ENCODE results near the gene CEBPG. TPM values are rescaled to one million over a fixed set of nuclear protein-coding genes. Genes with fewer than 3 reads are reported as not detected.

The CEBPG gene
- total RNA-seq, 4 donors from 2014 or later: 38.0 to 48.3 (median 43.1) TPM

DNA sequence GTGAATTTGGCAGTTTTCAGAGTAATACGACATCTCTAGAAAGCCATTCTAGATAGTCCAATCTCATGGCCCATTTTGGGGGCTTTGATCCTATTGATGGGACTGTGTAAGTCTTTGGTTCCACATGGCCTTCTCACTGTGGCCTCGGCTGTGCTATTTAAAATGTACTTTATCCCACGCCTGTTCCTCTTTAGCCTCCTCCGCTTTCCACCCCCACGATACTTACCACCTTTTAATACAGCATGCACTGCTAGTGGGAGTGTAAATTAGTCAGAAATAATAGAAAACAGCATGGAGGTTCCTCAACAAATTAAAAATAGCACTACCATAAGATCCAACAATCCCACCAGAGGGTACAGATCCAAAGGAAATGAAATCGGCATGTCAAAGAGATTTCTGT lies 28.3 kb upstream of the CEBPG start:
- intact Hi-C loops (cut with DNase I; ENCODE audit: low total_unique reads): no loop called here
- no peak for DNase-seq (ENCODE audit: low spot score in 2 of 2)
- no peak overlapping the region for H3K4me3 ChIP-seq (ENCODE audit: low read depth, poor library complexity, severe bottlenecking)
- 83 to 84% methylated on average over 6 of the region's 6 CpGs for WGBS, 2 donors
- TF ChIP-seq, protein P1, sequence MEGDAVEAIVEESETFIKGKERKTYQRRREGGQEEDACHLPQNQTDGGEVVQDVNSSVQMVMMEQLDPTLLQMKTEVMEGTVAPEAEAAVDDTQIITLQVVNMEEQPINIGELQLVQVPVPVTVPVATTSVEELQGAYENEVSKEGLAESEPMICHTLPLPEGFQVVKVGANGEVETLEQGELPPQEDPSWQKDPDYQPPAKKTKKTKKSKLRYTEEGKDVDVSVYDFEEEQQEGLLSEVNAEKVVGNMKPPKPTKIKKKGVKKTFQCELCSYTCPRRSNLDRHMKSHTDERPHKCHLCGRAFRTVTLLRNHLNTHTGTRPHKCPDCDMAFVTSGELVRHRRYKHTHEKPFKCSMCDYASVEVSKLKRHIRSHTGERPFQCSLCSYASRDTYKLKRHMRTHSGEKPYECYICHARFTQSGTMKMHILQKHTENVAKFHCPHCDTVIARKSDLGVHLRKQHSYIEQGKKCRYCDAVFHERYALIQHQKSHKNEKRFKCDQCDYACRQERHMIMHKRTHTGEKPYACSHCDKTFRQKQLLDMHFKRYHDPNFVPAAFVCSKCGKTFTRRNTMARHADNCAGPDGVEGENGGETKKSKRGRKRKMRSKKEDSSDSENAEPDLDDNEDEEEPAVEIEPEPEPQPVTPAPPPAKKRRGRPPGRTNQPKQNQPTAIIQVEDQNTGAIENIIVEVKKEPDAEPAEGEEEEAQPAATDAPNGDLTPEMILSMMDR (IDR thresholded peaks at IDR 0.05): no peak
- TF ChIP-seq POLR2A (IDR thresholded peaks at IDR 0.05): no peak

DNA sequence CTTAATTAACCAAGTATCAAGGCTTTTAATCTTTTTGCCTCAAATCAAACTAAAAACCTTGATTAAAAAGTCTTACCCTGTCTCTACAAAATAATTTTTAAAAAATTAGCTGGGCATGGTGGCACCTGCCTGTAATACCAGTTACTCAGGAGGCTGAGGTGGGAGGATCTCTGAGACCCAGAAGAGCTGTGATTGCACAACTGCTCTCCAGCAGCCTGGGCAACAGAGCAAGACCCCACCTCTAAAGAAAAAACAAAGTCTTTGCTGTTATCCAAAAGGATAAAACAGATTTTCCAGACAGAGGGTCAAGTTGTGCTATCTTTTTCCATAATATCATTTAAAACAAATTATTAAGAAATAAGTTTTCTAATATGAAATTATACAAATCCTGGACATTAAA lies 26.8 kb upstream of the CEBPG start:
- no peak for DNase-seq (ENCODE audit: low spot score in 2 of 2)
- intact Hi-C loops (cut with DNase I; ENCODE audit: low total_unique reads): no loop called here
- no peak for TF ChIP-seq POLR2A (IDR thresholded peaks at IDR 0.05)
- TF ChIP-seq, protein P1 (IDR thresholded peaks at IDR 0.05): no peak
- no peak overlapping the region for H3K4me3 ChIP-seq (ENCODE audit: low read depth, poor library complexity, severe bottlenecking)

DNA sequence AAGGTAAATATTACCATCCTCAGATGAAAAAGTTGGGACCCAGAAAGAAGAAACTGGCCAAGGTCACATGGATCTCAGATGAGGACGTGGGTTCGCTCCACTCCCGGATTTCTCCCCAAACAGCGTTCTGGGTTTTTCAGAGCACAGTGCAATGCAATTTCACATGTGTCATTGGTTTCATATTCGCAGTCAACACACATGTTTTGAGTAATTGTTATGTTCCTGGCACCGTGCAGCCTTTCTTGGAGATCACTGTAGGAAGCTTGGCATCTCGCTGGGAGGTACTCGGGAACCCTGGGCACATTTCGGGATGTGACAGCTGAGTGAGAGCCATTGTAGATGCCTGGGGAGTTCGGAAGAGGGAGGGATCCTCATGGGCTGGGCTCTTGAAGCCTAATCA lies 26.2 kb upstream of the CEBPG start:
- intact Hi-C loops (cut with DNase I; ENCODE audit: low total_unique reads): no loop called here
- H3K4me3 ChIP-seq (ENCODE audit: low read depth, poor library complexity, severe bottlenecking): no peak overlapping the region
- WGBS, 2 donors: 63 to 73% methylated on average over 10 of the region's 10 CpGs
- peak in 1 of 2 donors; percentile 67 for DNase-seq (ENCODE audit: low spot score in 2 of 2)
- TF ChIP-seq, protein P1 (IDR thresholded peaks at IDR 0.05): no peak
- TF ChIP-seq POLR2A (IDR thresholded peaks at IDR 0.05): no peak

DNA sequence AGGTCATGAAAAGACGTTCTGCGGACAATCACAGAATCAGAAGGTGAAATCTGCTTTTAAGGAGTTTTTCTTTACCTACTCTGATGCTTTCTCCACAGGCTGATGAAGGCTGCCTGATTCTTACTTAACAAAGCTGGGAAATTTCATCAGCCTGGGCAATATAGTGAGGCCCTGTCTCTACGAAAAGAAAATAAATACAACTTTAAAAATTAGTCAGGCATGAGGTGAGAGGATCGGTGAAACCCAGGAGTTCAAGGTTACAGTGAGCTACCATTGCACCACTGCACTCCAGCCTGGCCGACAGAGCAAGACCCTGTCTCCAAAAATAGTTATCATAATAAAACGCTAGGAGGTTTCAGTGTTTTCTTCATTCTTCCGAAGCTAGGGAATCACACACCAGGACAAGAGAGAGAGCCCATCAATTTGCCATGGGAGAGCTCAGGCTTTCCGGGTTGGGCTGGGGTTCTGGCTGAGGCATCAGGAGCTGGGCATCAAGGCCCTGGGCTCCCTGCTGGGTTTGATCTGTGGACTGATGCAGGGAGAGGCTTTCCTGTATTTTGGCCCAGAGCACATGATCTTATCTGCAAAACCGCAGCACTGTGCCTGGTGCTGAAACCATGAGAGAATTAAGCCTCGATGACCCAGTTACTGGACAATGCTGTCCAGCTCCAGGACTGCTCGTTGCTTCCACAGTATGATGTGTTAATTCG lies 25.1 kb upstream of the CEBPG start:
- intact Hi-C loops (cut with DNase I; ENCODE audit: low total_unique reads): no loop called here
- no peak overlapping the region for H3K4me3 ChIP-seq (ENCODE audit: low read depth, poor library complexity, severe bottlenecking)
- no peak for TF ChIP-seq POLR2A (IDR thresholded peaks at IDR 0.05)
- TF ChIP-seq, protein P1 (IDR thresholded peaks at IDR 0.05): no peak
- DNase-seq (ENCODE audit: low spot score in 2 of 2): peak in 1 of 2 donors; percentile 77
- 62 to 68% methylated on average over 12 of the region's 12 CpGs for WGBS, 2 donors

DNA sequence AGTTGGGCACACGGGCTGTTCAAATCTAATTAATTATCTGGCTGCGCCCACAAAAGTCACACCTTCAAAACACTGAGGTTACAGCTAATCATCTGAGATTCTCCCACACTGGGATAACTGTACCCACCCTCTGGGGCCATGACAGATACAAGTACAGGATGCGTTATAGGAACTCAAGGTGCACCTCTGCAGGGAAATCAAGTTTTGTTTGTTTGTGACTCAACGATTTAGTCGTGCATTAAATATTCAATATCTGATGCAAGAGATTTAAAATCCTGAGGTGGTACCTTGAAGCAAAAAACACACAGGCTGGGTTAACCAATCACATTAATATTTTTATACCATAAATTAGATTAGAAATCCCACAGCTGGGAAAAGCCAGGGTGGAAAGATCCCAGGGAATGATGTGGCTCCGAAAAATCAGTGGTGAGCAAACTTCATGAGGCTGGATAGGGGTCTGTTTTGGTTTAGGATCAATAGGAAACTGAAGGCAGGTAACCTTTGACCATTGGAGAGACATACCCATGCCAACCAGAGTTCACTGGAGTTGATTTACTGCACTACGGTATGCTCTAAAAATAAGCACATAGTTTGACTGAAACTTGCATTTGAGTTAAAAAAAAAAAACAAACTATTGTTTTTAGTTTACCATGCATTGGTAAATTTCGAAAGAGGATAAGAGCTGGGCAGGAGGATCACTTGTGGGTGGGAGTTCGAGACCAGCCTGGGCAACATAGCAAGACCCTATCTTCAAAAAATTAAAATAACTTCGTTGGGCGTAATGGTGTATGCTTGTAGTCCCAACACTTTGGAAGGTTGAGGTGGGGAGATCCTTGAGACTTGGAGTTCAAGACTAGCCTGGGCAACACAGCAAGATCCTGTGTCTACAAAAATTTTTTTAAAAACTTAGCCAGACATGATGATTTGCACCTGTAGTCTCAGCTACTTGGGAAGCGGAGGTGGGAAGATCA lies 23.9 kb upstream of the CEBPG start:
- DNase-seq (ENCODE audit: low spot score in 2 of 2): peak in 1 of 2 donors; percentile 31
- intact Hi-C loops (cut with DNase I; ENCODE audit: low total_unique reads): no loop called here
- no peak for TF ChIP-seq POLR2A (IDR thresholded peaks at IDR 0.05)
- TF ChIP-seq, protein P1 (IDR thresholded peaks at IDR 0.05): no peak
- WGBS, 2 donors: 66 to 70% methylated on average over 12 of the region's 12 CpGs
- H3K4me3 ChIP-seq (ENCODE audit: low read depth, poor library complexity, severe bottlenecking): no peak overlapping the region
